Natural killer cell treated with Interleukin-12 subunit alpha and Interleukin-12 subunit beta and Interleukin-15 and Interleukin-18, amount 100 ng/mL, for 72 hours (primary cell): ENCODE data around the gene OLA1. TPM values are rescaled to one million over a fixed set of nuclear protein-coding genes. Genes with fewer than 3 reads are reported as not detected.

Experiments used
- ATAC-seq, 2 donors: fragments of 150-1000 bp; cut with Tn5 transposase in 1 of 2; sonication (Bioruptor Pico), chemical (Tn5 transposase) in 1 of 2; 2 replicates each; pipeline ENCODE4 v1.10.0; 2021
- DNase-seq: peaks from one replicate; pipeline ENCODE4 v3.0.0; 2022; ENCODE audit warnings: low spot score
- H3K27ac Mint-ChIP-seq, 2 donors: 1 replicate in 1 of 2; 2 replicates in 1 of 2; pipeline ENCODE4 v1.8.0; 2022; ENCODE audit warnings: mixed read lengths in 2 of 2, mild to moderate bottlenecking in 1 of 2, moderate library complexity in 1 of 2
- H3K27me3 Mint-ChIP-seq, 2 donors: 1 replicate in 1 of 2; 2 replicates in 1 of 2; pipeline ENCODE4 v1.8.0; 2022; ENCODE audit warnings: mixed read lengths in 2 of 2
- H3K36me3 Mint-ChIP-seq: one replicate; pipeline ENCODE4 v1.8.0; 2022; ENCODE audit warnings: mixed read lengths
- H3K4me1 Mint-ChIP-seq, 2 donors: 1 replicate in 1 of 2; 2 replicates in 1 of 2; pipeline ENCODE4 v1.8.0; 2022; ENCODE audit warnings: low read depth in 2 of 2, mixed read lengths in 2 of 2, mild to moderate bottlenecking in 1 of 2
- H3K4me3 Mint-ChIP-seq: one replicate; pipeline ENCODE4 v1.8.0; 2022; ENCODE audit warnings: mixed read lengths
- H3K9me3 Mint-ChIP-seq: 2 replicates; pipeline ENCODE4 v1.8.0; 2022; ENCODE audit warnings: mixed read lengths
- total RNA-seq, 2 donors: library from RNA; stranded (reverse); gene quantifications; one replicate each; pipeline ENCODE4 v1.2.3, GENCODE V29; 2022

OLA1 gene
- total RNA-seq, 2 donors from 2014 or later = 78.0 to 88.5 TPM

GRCh38 chr2:174117951-174118930, 130.1 kb downstream of the OLA1 start:
- no peak overlapping the region for H3K4me3 Mint-ChIP-seq
- peaks cover 9% of the 10 kb centered on the region for H3K36me3 Mint-ChIP-seq
- peaks cover 0 to 6% of the 10 kb centered on the region in 2 donors for H3K4me1 Mint-ChIP-seq
- H3K9me3 Mint-ChIP-seq = no peaks in the 10 kb centered on the region
- no peaks in the 10 kb centered on the region for H3K27me3 Mint-ChIP-seq
- no peak for DNase-seq
- H3K27ac Mint-ChIP-seq = no peak overlapping the region
- ATAC-seq = no peak

GRCh38 chr2:174112073-174112472, 136.3 kb downstream of the OLA1 start:
- H3K27ac Mint-ChIP-seq = no peak overlapping the region
- DNase-seq = no peak
- H3K36me3 Mint-ChIP-seq = peaks cover 4% of the 10 kb centered on the region
- no peaks in the 10 kb centered on the region for H3K9me3 Mint-ChIP-seq
- H3K4me3 Mint-ChIP-seq = no peak overlapping the region
- H3K4me1 Mint-ChIP-seq = no peaks in the 10 kb centered on the region
- ATAC-seq = no peak
- H3K27me3 Mint-ChIP-seq = no peaks in the 10 kb centered on the region

GRCh38 chr2:174108579-174108978, 139.8 kb downstream of the OLA1 start:
- DNase-seq (no peak), ATAC-seq (no peak)
- Mint-ChIP-seq H3K4me3 (no peak overlapping the region), H3K9me3 (no peaks in the 10 kb centered on the region), H3K27ac (no peak overlapping the region), H3K4me1 (no peaks in the 10 kb centered on the region), H3K36me3 (no peaks in the 10 kb centered on the region), H3K27me3 (no peaks in the 10 kb centered on the region)

GRCh38 chr2:174106736-174107135, 141.6 kb downstream of the OLA1 start:
- Mint-ChIP-seq H3K27me3 (no peaks in the 10 kb centered on the region), H3K9me3 (no peaks in the 10 kb centered on the region), H3K4me3 (no peak overlapping the region), H3K27ac (no peak overlapping the region), H3K4me1 (no peaks in the 10 kb centered on the region), H3K36me3 (no peaks in the 10 kb centered on the region)
- no peak for DNase-seq
- ATAC-seq = no peak

GRCh38 chr2:174094542-174094941, 153.8 kb downstream of the OLA1 start:
- H3K4me3 Mint-ChIP-seq = no peak overlapping the region
- H3K27me3 Mint-ChIP-seq = no peaks in the 10 kb centered on the region
- no peak overlapping the region for H3K27ac Mint-ChIP-seq

GRCh38 chr2:174090476-174090875, 157.9 kb downstream of the OLA1 start:
- Mint-ChIP-seq H3K27ac (no peak overlapping the region), H3K9me3 (no peaks in the 10 kb centered on the region), H3K36me3 (no peaks in the 10 kb centered on the region), H3K4me3 (no peak overlapping the region), H3K4me1 (peaks cover 0 to 2% of the 10 kb centered on the region in 2 donors), H3K27me3 (no peaks in the 10 kb centered on the region)
- ATAC-seq (no peak), DNase-seq (no peak)

More at GRCh38 chr2:174094542-174094941, 153.8 kb downstream of the OLA1 start:
- Mint-ChIP-seq H3K9me3 (no peaks in the 10 kb centered on the region), H3K36me3 (no peaks in the 10 kb centered on the region), H3K4me1 (peaks cover 0 to 2% of the 10 kb centered on the region in 2 donors)
- DNase-seq (no peak), ATAC-seq (no peak)

- DNase-seq (no peak), ATAC-seq (no peak)
- peaks cover 0 to 2% of the 10 kb centered on the region in 2 donors for H3K4me1 Mint-ChIP-seq
- H3K27me3 Mint-ChIP-seq = no peaks in the 10 kb centered on the region
- no peaks in the 10 kb centered on the region for H3K9me3 Mint-ChIP-seq
- no peak overlapping the region for H3K27ac Mint-ChIP-seq
- no peaks in the 10 kb centered on the region for H3K36me3 Mint-ChIP-seq
- H3K4me3 Mint-ChIP-seq = no peak overlapping the region
Measured at GRCh38 chr2:174088706-174089460, 159.4 kb downstream of the OLA1 start.

- Mint-ChIP-seq H3K4me1 (peaks cover 0 to 2% of the 10 kb centered on the region in 2 donors), H3K27me3 (no peaks in the 10 kb centered on the region), H3K4me3 (no peak overlapping the region), H3K27ac (no peak overlapping the region), H3K36me3 (no peaks in the 10 kb centered on the region), H3K9me3 (no peaks in the 10 kb centered on the region)
- ATAC-seq (no peak), DNase-seq (no peak)
Measured at GRCh38 chr2:174086708-174087107, 161.6 kb downstream of the OLA1 start.

GRCh38 chr2:174085781-174086180, 162.6 kb downstream of the OLA1 start:
- no peak overlapping the region for H3K27ac Mint-ChIP-seq
- H3K4me1 Mint-ChIP-seq = no peaks in the 10 kb centered on the region
- DNase-seq = no peak
- no peaks in the 10 kb centered on the region for H3K36me3 Mint-ChIP-seq
- no peak for ATAC-seq
- no peak overlapping the region for H3K4me3 Mint-ChIP-seq
- no peaks in the 10 kb centered on the region for H3K9me3 Mint-ChIP-seq
- H3K27me3 Mint-ChIP-seq = no peaks in the 10 kb centered on the region

- DNase-seq (no peak), ATAC-seq (no peak)
- no peak overlapping the region for H3K4me3 Mint-ChIP-seq
- H3K27me3 Mint-ChIP-seq = no peaks in the 10 kb centered on the region
- no peaks in the 10 kb centered on the region for H3K9me3 Mint-ChIP-seq
- no peaks in the 10 kb centered on the region for H3K36me3 Mint-ChIP-seq
- no peak overlapping the region for H3K27ac Mint-ChIP-seq
- no peaks in the 10 kb centered on the region for H3K4me1 Mint-ChIP-seq
Measured at GRCh38 chr2:174083843-174084458, 164.4 kb downstream of the OLA1 start.

GRCh38 chr2:174080672-174081121, 167.6 kb downstream of the OLA1 start:
- DNase-seq (no peak), ATAC-seq (no peak)
- Mint-ChIP-seq H3K27ac (no peak overlapping the region), H3K4me3 (no peak overlapping the region), H3K27me3 (no peaks in the 10 kb centered on the region), H3K36me3 (peaks cover 4% of the 10 kb centered on the region), H3K9me3 (no peaks in the 10 kb centered on the region), H3K4me1 (no peaks in the 10 kb centered on the region)

- Mint-ChIP-seq H3K9me3 (no peaks in the 10 kb centered on the region), H3K27ac (no peak overlapping the region), H3K36me3 (peaks cover 9% of the 10 kb centered on the region), H3K4me1 (no peaks in the 10 kb centered on the region), H3K27me3 (no peaks in the 10 kb centered on the region), H3K4me3 (no peak overlapping the region)
- ATAC-seq = no peak
- DNase-seq = no peak
Measured at GRCh38 chr2:174078275-174078674, 170.1 kb downstream of the OLA1 start.

- H3K36me3 Mint-ChIP-seq = peaks cover 13% of the 10 kb centered on the region
- peaks cover 4 to 5% of the 10 kb centered on the region in 2 donors for H3K4me1 Mint-ChIP-seq
- no peak overlapping the region for H3K27ac Mint-ChIP-seq
- H3K9me3 Mint-ChIP-seq = no peaks in the 10 kb centered on the region
- DNase-seq (no peak), ATAC-seq (no peak)
- H3K27me3 Mint-ChIP-seq = no peaks in the 10 kb centered on the region
- no peak overlapping the region for H3K4me3 Mint-ChIP-seq
Measured at GRCh38 chr2:174076975-174077374, 171.4 kb downstream of the OLA1 start.
